Measurements from ENCODE around the gene CARD6.

DNA sequence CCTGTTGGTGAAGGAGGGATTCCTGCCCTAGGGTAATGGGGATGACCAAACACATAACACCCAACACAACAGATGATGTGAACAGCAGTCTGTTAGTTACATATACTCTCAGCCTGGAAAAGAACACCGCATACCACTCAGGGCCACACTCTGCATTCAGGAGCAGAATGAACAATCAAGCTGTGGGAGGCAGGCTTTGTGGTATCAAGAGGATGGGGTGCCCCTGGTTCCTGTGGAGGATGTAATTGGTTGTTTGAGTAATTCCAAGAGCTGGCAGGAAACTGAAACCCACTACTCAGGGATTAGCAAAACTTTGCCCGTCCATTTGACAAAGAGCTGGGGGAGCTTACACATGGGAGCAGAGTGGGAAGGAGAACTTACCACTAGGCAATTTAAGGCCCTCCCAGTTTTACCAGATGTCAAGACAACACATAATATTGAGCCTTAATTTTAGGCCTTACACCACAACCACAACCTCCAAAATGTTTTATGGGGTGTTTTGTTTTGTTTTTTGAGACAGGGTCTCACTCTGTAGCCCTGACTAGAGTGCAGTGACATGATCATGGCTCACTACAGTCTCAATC, 27.4 kb upstream of the CARD6 start:
- TF ChIP-seq, protein P1, sequence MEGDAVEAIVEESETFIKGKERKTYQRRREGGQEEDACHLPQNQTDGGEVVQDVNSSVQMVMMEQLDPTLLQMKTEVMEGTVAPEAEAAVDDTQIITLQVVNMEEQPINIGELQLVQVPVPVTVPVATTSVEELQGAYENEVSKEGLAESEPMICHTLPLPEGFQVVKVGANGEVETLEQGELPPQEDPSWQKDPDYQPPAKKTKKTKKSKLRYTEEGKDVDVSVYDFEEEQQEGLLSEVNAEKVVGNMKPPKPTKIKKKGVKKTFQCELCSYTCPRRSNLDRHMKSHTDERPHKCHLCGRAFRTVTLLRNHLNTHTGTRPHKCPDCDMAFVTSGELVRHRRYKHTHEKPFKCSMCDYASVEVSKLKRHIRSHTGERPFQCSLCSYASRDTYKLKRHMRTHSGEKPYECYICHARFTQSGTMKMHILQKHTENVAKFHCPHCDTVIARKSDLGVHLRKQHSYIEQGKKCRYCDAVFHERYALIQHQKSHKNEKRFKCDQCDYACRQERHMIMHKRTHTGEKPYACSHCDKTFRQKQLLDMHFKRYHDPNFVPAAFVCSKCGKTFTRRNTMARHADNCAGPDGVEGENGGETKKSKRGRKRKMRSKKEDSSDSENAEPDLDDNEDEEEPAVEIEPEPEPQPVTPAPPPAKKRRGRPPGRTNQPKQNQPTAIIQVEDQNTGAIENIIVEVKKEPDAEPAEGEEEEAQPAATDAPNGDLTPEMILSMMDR (IDR thresholded peaks at IDR 0.05): no peak
- no peak for TF ChIP-seq POLR2A (IDR thresholded peaks at IDR 0.05)

Data from thyroid gland (tissue), 4 donors.